Cardiac muscle cell (in vitro differentiated cells and primary cell): ENCODE measurements around the gene SOX2. TPM values are rescaled to one million over a fixed set of nuclear protein-coding genes. Genes with fewer than 3 reads are reported as not detected.
A peak's percentile ranks its signal among the peaks of the same experiment; 100 is the strongest.

Source experiments
- DNase-seq, 2 donors: peaks; one replicate each; pipeline versions ENCODE4 v3.0.0 to v3.0.0-alpha.2; 2010 to 2017; ENCODE audit warnings: low read depth in 1 of 2, low spot score in 1 of 2
- H3K27ac ChIP-seq: fragments of 200-600 bp; sonication (generic); 2 replicates; pipeline ENCODE4 v1.5.1; 2016
- H3K27me3 ChIP-seq: fragments of 200-600 bp; sonication (generic); 2 replicates; pipeline ENCODE4 v1.6.0; 2016; ENCODE audit warnings: control low read depth
- H3K36me3 ChIP-seq: fragments of 200-600 bp; sonication (generic); 2 replicates; pipeline ENCODE4 v1.5.1; 2016; ENCODE audit warnings: control low read depth
- H3K4me1 ChIP-seq: fragments of 200-600 bp; sonication (generic); 2 replicates; pipeline ENCODE4 v1.8.1; 2017; ENCODE audit warnings: low read depth, mild to moderate bottlenecking, mixed run types
- H3K4me3 ChIP-seq: fragments of 200-600 bp; sonication (generic); 2 replicates; pipeline ENCODE4 v1.5.1; 2016; ENCODE audit warnings: mild to moderate bottlenecking
- H3K9me3 ChIP-seq: fragments of 200-600 bp; sonication (generic); 2 replicates; pipeline ENCODE4 v1.5.1; 2017; ENCODE audit warnings: low read depth, mild to moderate bottlenecking, control low read depth
- CTCF ChIP-seq: IDR thresholded peaks from 2 replicates; pipeline ENCODE4 v1.5.1; 2012; ENCODE audit warnings: low read depth, mild to moderate bottlenecking, low read length
- polyA plus RNA-seq: library from polyadenylated mRNA; unstranded; fragments of >200 nt; fragmentation: Nextera tagmentation; extraction: Ambion mirVana; gene quantifications from 2 replicates; pipeline ENCODE4 v1.2.1, GENCODE V29; 2016
- total RNA-seq: library from RNA; depleted of rRNA; stranded (reverse); fragments of >200 nt; gene quantifications from 2 replicates; pipeline ENCODE4 v1.2.3, GENCODE V29; 2016

The SOX2 gene
- total and polyA plus RNA-seq, 2 experiments from 2014 or later: 0.18 TPM; not detected in 1

GRCh38 chr3:181713280-181713647 lies 1.5 kb downstream of the SOX2 start:
- no peaks in the 10 kb centered on the region for H3K36me3 ChIP-seq
- peak overlapping the region; percentile 30 for H3K4me3 ChIP-seq
- H3K4me1 ChIP-seq: no peaks in the 10 kb centered on the region
- no peak for DNase-seq
- no peak overlapping the region for H3K27ac ChIP-seq
- no peaks in the 10 kb centered on the region for H3K9me3 ChIP-seq
- no peak for TF ChIP-seq CTCF
- H3K27me3 ChIP-seq: peaks cover 98% of the 10 kb centered on the region

GRCh38 chr3:181713676-181714612 lies 2.2 kb downstream of the SOX2 start:
- Histone ChIP-seq H3K4me1 (no peaks in the 10 kb centered on the region), H3K36me3 (no peaks in the 10 kb centered on the region), H3K27me3 (peaks cover 98% of the 10 kb centered on the region), H3K27ac (no peak overlapping the region), H3K9me3 (no peaks in the 10 kb centered on the region), H3K4me3 (no peak overlapping the region)
- DNase-seq: no peak
- TF ChIP-seq CTCF: no peak

- Histone ChIP-seq H3K4me1 (no peaks in the 10 kb centered on the region), H3K9me3 (no peaks in the 10 kb centered on the region), H3K27ac (no peak overlapping the region), H3K27me3 (peaks cover 100% of the 10 kb centered on the region), H3K4me3 (no peak overlapping the region), H3K36me3 (no peaks in the 10 kb centered on the region)
- no peak for DNase-seq
- no peak for TF ChIP-seq CTCF
Observed at GRCh38 chr3:181715571-181716340, 4.0 kb downstream of the SOX2 start.

GRCh38 chr3:181716966-181717365 lies 5.2 kb downstream of the SOX2 start:
- Histone ChIP-seq H3K36me3 (no peaks in the 10 kb centered on the region), H3K27ac (no peak overlapping the region)

More at GRCh38 chr3:181716966-181717365, 5.2 kb downstream of the SOX2 start:
- Histone ChIP-seq H3K4me3 (no peak overlapping the region), H3K9me3 (no peaks in the 10 kb centered on the region), H3K4me1 (no peaks in the 10 kb centered on the region), H3K27me3 (peaks cover 100% of the 10 kb centered on the region)
- no peak for TF ChIP-seq CTCF
- DNase-seq: no peak
